Stimulated activated naive CD8-positive, alpha-beta T cell treated with anti-CD3 and anti-CD28 coated beads, Interleukin-15, Interleukin-2, amounts not matched to agents 100 ng/mL and 50 ng/mL, for 24 hours (primary cell): Measurements from ENCODE around the gene ANG.
"Not testable (repeated sequence)": the region's sequence is repeated elsewhere in the genome, so short reads cannot be mapped to it uniquely, and the experiment has no call there.

Experiments
- H3K27ac Mint-ChIP-seq: one replicate; pipeline ENCODE4 v1.8.0; 2021; ENCODE audit warnings: mild to moderate bottlenecking, mixed read lengths
- H3K27me3 Mint-ChIP-seq: one replicate; pipeline ENCODE4 v1.8.0; 2021; ENCODE audit warnings: mixed read lengths
- H3K36me3 Mint-ChIP-seq: one replicate; pipeline ENCODE4 v1.8.0; 2021; ENCODE audit warnings: low read depth, mixed read lengths
- H3K4me1 Mint-ChIP-seq: one replicate; pipeline ENCODE4 v1.8.0; 2021; ENCODE audit warnings: low read depth, mixed read lengths
- H3K4me3 Mint-ChIP-seq: one replicate; pipeline ENCODE4 v1.8.0; 2021; ENCODE audit warnings: mild to moderate bottlenecking, mixed read lengths
- H3K9me3 Mint-ChIP-seq: one replicate; pipeline ENCODE4 v1.8.0; 2021; ENCODE audit warnings: mixed read lengths

ANG gene

DNA sequence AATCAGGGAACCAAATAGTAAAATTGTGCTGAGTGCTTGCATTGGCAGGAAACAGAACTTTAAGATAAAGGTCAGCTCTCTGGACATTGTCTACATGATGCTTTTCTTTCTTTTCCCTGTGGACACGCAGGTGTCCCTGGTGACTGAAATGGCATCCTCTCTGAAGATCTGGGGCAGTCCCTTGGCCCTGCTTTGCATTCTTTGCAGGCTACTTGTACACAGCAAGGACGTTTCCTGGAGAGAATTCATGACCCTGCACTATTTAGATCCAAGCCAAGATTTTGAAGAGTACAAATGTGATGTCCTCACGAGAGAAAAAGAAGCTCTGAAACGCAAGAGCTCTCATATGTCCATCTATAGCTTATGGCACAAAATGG, 45.9 kb downstream of the ANG start:
- Mint-ChIP-seq H3K4me3 (no peak overlapping the region), H3K27ac (no peak overlapping the region), H3K4me1 (no peaks in the 10 kb centered on the region), H3K36me3 (no peaks in the 10 kb centered on the region), H3K27me3 (peaks cover 8% of the 10 kb centered on the region), H3K9me3 (no peaks in the 10 kb centered on the region)

DNA sequence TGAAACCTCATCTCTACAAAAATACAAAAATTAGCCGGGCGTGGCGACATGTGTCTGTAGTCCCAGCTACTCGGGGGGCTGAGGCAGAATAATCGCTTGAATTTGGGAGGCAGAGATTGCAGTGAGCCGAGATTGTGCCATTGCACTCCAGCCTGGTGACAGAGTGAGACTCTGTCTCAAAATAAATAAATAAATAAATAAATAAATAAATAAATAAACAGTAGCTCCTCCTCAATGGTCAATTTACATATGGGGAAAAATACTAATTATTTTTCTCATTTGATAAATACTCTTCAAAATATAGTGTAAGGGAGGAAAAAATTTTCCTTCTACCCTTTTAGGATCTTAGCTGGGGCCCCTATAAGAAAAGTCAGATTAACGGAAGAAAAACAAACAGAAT, 49.7 kb downstream of the ANG start:
- H3K36me3 Mint-ChIP-seq, H3K9me3 Mint-ChIP-seq, H3K27ac Mint-ChIP-seq, H3K27me3 Mint-ChIP-seq, H3K4me3 Mint-ChIP-seq, H3K4me1 Mint-ChIP-seq: not testable (repeated sequence)

DNA sequence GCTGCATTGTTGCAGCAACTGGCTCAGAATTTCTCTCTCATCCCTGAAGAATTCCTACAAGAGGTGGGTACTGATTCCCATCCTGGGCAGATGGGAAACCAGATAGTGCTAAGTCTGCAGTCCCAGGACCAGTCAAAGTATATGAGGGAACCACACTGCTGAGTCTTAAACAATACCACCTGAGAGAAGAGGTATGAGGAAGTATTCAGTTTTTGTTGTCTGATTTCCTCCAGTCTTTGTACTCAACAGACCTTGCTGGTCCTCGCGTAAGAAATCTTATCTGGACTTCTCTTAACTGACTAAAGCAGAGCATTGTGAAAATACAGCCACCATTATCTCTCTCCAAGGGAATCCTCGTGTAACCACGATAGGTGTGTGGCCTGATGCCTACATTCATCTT, 53.6 kb downstream of the ANG start:
- no peaks in the 10 kb centered on the region for H3K4me1 Mint-ChIP-seq
- no peak overlapping the region for H3K4me3 Mint-ChIP-seq
- H3K9me3 Mint-ChIP-seq: no peaks in the 10 kb centered on the region
- peaks cover 8% of the 10 kb centered on the region for H3K27me3 Mint-ChIP-seq
- no peaks in the 10 kb centered on the region for H3K36me3 Mint-ChIP-seq
- H3K27ac Mint-ChIP-seq: no peak overlapping the region

DNA sequence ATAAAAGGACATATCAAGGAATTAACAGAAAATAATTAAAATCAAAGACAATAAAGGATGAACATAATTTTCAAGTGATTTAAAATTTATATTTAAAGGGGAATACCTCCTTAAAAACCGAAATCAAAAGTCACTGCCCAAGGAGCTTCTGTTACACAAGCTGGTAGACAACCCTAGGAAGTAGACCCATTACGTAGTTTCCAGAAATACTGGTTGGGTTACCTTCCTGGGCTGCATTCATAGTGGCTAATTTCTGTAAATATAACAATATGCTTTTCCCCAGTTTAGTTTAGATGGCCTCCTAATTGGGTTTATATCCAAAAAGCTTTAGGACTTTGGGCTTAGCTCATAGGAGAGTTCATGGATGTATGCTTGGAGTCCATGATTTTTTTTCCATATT, 55.0 kb downstream of the ANG start:
- Mint-ChIP-seq H3K9me3 (no peaks in the 10 kb centered on the region), H3K36me3 (no peaks in the 10 kb centered on the region), H3K27me3 (peaks cover 1% of the 10 kb centered on the region), H3K4me3 (no peak overlapping the region), H3K27ac (no peak overlapping the region), H3K4me1 (no peaks in the 10 kb centered on the region)
